GM18873 (cell line): ENCODE data around the gene NISCH.

Experiments used
- ATAC-seq: cut with Tn5 transposase; IDR thresholded peaks from one replicate; pipeline ENCODE4 v1.9.1; 2021; ENCODE audit warnings: mild to moderate bottlenecking, moderate library complexity, moderate number of reproducible peaks; ENCODE audit not compliant: unreplicated experiment, low FRiP score

The NISCH gene

DNA sequence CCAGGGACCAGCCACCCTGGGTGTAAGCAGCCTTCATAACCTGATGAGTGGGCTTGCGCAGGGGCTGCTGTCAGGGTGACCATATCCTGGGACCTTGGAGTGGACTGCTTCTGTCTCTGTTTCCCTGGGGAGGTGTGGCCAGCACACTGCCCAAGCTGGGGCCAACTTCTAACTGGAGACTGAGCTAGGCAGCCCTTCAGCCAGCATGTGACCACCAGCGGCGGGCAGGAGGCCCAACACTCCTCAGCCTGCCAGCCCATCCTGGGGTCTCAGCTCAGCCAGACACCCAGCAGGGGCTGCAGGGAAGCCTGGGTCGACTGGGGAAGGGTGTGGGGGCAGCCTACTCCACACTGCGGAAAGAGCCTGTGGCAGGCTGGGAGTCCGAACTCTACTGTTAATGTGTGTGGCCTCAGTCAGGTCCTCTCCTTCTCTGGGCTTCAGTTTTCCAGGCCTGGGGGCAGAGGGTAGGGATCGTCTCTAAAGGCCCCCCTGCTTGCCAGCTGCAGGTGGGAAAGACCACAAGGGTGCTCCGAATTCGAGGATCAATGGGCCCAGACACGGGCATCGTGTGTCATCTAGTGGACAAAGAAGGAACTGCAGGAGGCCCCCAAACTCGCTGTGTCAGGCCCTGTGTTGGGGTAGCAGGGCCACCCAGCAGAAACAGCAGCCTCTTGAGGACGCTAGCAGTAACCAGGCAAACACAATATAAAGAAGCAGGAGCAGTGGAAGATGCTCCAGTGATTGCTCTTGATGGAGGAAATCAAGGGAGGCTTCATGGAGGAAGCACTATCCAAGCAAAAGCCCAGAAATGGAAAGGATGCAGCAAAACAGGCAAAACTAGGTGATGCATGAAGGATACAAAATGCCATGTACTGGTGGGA, 8.5 kb upstream of the NISCH start:
- no peak for ATAC-seq

DNA sequence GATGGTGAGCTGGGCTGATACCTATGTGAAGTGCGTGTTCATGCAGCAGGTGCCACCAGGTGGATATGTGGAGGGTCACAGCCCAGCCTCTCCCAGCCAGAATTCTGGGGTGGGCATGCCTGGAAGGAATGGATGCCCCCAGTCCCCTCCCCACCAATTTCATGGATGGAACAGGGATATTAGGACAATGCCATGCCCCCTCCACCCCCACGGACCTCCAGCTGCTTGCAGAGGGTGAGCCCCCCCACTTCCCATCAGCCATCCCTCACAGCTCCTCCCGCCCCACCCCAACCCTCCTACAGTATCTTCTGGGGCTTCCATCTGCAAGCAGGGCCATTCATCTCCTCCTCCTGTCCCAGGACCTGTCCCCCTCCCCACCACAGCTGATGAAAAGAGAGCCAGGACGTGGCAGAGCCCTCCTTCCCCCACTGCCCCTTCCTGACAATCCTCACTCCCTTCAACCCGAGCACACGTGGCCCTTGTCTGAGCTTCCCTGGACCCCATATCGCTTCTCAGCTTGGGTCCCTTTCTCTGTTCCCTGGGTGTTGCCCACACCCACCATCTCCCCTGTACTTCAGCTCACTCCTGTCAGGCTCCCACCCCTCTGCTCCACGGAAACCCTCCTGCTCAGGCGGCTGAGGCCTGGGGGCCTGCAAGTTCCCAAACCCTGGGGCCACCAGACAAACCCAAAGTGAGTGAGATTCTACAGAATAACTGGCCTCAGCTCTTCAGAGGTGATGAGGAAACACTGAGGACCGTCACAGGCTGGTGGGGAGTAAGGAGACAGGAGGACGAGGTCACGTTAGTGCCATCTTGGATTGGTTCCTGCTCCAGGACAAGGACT, 7.7 kb upstream of the NISCH start:
- no peak for ATAC-seq

DNA sequence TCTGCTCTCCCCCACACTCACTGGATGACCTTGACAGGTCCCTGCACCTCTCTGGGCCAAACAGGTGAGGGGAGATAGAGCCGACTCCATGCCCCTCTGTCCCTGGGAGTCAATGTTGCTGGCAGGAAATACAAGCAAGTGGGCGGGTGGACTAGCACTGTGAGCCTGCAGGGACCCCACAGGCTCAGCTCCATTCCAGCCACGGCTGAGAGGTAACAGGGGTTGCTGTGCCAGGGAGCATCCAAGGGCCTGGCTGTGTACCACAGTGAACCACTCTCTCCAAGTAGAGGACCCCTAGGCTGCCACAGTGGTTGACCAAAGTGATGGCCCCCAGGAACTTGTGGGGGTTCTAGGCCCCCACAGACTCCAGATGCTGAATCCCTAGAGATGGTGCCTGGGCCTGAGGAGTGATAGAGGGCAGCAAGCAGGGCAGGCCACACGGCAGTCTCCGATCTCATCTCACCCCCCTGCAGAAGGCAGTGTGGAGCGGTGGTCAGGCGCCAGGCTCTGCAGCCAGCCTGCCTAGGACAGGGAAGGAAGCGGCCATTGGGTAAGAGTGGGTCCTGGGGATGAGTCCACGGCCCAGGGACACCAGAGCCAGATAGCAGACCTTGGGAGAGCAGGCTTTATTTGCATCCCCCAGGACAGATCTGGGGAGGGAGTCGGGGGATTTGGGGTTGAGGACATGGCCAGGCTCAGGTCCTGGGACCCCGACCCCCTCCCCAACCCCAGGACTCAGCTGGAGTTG, 4.7 kb upstream of the NISCH start:
- ATAC-seq: no peak

DNA sequence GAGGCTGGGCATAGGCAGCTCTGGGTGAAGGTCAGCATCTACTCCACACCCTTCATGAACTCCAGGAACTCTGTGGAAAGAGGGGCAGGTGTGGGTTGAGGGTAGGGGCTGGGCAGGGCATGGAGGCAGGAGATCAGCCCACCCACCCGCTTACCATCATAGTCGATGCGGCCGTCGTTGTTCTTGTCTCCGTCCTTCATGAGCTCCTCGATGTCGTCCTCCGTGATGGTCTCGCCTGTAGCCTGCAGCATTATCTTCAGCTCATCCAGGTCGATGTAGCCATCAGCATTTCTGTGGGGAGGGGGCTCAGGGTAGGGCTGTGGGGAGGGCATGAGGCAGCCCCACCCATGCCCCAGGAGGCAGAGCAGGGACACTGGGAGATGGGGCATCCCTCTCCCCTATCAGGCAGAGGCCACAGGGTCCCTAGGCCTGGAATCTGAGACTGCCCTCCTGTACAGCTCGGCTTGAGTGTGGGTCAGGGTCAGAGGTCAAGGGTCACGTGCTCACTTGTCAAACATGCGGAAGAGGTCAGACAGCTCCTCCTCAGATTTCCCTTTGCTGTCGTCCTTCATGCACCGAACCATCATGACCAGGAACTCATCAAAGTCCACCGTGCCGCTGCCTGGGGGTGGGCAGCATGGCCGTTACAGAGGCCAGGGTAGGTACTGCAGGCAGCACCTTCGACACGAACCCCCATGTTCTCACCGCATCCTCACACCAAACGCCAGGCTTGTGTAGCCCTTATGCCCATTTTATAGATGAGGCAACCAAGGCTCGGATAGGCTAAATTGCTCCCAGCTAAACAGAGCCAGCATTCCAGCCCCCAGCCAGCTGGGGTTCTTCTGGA, 3.9 kb upstream of the NISCH start:
- ATAC-seq: no peak

DNA sequence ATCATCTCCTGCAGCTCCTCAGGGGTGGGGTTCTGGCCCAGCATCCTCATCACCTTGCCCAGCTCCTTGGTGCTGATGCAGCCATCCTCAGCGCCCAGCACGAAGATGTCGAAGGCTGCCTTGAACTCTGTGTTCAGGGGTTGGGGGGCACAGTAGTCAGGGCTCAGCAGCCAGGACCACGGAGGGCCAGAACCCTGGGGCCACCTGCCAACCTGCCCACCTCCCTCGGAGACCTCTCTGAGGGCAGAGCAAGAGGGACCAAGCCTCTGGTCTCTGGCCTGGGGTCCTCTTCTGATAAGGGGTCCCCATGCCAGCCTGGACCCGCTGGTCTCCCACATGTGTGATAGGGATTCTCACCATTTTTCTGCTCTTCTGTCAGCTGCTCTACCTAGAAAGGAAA, 3.3 kb upstream of the NISCH start:
- no peak for ATAC-seq

DNA sequence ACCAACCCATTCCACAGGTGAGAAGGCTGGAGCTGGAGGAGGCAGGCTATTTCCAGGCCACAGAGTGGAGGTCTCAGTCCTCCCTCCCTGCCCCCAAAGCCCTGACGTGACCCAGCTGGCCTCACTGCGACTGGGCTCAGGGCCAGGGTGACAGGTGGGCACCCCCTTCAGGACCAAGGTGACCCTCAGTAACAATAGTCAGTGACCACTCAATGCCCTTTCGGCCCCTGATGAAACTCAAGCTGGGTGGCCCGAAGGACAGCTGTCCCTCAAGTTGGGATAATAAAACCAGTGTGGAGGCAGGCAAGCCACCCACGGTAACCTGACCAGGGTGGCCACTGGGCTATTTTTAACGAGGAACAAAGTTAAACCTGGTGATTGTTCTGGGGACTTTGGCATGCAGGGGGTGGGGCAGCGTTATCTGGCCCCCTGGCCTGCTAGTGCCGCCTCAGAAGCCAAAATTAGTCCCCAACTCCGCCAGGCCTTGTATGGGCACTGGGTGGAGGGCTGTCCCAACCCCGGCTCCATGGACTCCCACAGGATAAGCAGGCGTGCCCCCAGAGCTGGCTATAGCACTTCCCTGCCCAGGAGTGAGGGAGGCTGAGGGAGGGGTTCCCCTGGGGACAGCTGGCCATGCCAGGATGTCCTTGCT, 2.7 kb upstream of the NISCH start:
- ATAC-seq: no peak

DNA sequence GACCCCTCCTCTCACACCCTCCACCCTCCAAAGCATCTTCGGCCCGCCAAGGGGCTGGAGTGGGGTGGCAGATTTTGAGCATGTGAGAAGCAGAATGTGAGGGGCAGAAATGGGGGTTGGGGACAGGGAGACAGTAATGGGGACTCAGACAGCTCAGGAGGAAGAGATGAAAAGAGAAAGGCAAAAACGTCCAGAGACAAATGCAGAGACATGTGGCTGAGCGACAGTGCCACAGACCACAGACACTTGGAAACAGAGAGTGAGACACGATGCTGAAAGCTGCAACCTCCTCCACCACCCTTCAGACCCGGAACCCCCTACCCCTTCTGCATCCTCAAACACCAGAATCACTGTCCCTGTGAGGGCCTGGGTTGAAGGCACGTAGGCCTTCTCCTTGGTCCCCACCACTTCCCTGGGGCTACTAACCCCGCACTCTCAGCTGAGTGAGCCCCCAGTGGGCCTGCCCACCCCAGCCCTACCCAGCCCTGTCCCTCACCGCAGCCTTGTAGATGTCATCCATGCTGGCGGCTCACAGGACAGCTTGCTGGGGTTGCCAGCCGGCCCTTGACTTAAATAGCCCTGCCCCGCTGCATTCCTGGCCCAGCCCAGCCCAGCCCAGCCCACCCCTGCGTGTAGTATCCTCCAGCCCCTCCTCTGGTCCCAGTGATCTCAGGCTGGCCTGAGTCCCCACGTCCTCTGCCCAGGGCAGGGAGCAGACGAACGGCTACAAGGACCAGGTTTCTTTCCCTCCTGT, 1.7 kb upstream of the NISCH start, which contains the start of gene TNNC1:
Gene TNNC1 (minus strand): TSS at position 546 of the 754 bp plus-strand sequence. CDS start 26 bp downstream, at position 520.
- ATAC-seq: no peak

DNA sequence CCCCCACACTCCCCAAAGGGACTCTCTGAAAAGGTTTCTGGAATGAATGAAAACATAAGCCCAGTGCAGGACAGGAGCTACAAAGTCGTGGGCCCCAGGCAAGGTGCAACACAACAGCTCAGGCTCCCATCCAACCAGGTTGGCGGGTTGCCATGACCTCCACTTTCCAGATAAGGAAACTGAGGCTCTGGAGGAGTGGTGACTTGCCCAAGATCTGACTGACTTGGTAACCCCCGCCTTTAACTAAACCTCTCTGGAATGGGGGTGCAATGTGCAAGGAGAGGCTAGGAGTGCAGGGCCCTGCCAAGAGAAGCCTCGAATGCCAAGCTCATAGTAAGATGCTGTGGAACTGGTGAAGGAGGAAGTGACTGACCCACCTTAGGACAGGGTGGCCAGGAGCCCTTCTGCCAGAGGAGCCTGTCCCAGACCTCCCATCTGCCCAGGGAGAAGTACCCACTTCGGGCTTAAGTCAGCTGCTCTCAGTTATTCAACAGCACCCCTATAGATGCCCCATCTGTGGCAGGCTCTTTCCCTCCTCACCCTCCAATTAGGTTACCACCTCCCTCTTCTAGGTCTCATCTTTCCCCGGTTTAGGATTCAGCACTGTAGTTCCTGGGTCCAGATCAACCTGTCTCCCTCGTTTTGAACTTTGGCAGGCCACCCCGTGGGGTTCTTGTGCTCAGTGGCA, 1.0 kb upstream of the NISCH start:
- ATAC-seq: no peak

DNA sequence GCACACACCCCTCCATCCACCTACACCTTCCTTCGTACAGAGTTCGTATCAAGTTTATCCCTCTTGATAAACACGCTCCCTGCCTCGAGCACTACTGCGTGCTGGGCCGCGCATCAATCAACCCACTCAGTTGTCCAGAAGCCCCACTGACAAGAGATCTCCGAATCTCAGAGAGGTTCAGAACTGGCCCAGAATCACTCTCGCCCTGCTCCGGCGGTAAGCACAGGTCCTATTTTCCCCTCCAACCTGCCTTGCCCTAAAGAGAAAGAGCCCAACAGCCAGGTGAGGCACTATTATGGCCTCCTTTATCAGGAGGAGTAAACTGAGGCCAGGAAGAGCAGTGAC, 494 bp upstream of the NISCH start:
- peak; percentile 20 for ATAC-seq

DNA sequence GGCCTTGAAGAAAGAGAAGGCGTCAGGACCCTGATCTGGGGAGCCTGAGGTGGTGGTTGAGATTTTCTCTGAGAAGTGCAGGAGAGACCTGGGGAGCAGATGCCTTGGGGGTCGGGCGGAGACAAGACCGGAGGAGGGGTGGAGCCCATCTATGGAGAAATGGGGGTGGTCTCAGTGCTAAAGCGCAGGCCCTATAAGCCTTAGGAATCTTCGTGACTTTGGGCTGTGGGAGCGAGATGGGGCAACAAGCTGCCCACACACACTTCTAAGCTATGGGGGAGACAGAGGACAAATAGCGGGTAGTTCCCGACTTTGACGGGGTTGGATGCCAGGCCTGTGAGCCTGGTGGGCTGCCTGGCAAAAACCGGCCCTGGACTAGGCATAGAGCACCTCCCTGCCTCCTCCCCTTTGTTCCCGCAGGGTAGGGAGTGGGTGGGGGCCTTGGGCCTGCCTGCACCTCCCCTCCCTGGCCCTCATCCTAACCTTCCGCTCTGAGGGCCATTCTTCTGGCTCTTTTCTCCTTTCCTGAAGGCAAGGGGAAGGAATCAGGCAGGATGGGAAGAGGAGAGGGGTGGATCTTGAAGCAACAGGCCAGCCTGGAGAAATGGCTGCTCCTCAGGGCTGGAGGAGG, 880 bp downstream of the NISCH start:
- ATAC-seq: no peak

DNA sequence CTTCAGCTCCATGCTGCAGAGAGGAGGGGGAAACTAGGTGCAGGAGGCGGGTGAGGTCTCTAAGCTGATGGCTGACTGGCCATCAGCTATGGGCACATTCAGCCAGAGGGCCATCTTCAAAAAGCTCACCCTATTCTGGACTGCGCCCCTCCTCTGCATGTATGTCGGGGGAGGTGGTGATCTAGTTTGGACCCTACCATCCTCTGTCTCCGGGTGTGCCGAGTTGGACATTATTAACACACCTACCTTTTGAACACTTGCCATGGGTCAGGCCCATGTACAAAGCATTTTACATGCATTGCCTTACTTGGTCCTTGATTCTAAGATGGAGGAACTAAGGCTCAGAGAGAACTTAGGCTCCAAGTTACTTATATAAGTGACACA, 1.4 kb downstream of the NISCH start:
- ATAC-seq: no peak

DNA sequence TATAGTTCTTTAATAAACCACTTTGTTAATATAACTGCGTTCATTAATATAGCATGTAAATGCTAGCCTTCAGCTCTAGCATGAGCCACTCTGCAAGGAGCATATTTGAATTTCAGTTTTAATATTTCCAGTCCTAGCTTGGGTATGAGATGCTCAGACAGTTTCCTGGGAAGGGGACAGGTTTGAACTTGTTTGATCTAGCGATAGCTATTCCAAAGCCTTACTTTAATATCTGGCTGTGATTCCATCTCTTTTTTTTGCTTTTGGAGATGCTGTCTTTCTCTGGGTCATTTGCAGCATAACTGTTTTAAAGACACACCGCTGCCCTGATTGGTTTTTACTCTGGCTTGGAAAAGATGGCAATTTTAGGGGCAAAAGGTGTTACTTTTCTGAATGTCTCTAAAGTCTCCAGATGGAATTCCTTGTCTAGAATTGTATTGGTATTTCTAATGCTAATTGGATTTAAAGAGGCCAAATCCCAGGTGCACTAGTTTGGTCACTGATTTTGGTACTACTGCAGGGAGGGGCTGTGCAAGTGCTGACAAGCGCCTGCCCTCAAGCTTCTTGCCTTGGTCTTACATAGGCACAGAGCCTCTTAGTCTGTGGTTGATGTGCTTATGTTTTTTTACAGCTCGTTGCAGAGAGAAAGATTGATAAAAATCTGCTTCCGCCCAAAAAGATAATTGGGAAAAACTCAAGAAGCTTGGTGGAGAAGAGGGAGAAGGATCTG, 2.8 kb downstream of the NISCH start:
- ATAC-seq: no peak

DNA sequence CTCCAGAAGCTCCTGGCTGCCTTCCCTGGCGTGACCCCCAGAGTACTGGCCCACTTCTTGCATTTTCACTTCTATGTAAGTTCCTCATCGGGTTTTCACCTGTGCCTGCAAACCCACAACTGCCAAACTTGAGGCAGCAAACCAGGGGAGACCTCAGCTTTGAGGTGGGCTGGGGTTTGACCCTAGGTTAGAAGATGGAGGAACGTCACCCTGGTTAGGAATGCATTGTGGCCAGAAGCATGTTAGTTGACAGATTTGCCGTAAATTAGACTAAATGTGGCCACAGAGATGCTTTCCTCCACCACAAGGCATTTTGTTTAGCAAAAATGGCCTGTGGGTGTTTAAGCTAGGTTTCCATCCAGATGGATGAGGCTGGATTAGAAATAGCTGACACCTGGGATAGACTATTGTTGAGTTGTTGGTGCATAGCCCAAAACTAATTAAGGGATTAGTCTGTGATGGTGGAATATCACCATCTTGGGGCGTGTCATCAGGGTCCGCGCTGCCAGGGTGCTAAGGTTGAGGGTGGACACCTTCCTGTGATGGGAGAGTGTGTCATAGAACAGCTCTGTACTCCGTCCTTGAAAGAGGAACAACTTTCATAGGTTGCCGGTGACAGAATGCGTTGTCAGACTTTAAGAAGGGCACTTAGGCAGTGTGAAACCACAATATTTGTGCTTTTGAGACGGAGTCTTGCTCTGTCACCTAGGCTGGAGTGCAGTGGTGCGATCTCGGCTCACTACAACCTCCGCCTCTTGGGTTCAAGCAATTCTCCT, 3.6 kb downstream of the NISCH start:
- no peak for ATAC-seq

DNA sequence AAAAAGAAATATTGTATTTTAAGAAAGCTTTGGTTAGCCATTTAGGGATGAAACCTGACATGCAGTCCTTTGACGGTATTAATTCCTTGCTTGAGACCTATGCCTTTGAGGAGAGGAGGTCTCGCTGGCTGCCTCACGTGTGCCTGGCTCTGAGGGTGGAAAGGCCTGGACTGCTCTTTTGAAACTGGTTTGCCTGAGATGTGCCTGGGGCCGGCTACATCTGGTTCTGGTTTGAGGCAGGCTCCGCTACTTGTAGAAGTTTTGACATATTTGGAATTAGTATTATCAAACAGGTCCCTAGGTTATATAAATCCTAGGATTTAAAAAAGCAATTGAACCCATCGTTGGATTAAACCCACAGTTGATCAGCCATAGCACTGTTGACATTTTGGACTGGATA, 6.5 kb downstream of the NISCH start:
- no peak for ATAC-seq

DNA sequence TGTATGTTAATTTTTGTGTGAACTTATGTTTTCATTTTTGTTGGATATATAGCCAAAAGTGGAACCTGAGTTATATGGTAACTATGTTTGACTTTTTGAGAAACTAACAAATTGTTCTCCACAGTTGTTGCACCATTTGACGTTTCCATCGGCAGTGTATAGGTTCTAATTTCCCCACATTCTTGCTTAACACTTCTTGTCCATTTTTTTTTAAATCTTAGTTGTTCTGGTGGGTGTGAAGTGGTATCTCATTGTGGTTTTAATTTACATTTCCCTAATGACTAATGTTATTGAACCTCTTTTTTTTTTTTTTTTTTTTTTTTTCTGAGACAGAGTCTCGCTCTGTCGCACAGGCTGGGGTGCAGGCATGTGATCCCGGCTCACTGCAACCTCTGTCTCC, 8.0 kb downstream of the NISCH start:
- ATAC-seq: no peak

DNA sequence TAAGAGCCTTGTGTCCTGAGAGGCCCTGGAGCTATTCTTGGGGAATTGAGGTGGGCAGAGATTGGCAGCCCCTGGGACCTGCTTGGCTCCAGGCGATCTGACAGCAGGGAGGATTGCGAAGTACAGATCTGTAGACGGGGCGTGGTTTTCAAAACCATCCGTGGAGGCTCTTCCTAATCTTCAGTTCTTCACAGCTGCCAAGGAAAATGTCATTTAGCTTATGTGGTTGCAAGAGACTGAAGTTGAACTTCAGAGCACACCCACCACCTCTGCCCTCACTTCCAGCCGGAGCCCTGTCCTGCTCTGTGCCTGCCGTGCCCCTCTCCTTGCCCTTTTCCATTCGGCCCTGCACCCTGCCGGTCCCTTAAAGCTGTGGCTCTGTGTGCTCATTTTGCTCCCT, 12.9 kb downstream of the NISCH start:
- no peak for ATAC-seq
